B cell (primary cell): ENCODE results near the gene RSU1.

ENCODE experiments used
- CTCF ChIP-seq: fragments of 200-600 bp; IDR thresholded peaks from one replicate; pipeline ENCODE4 v1.8.0; 2022; ENCODE audit warnings: antibody characterized with exemption, mild to moderate bottlenecking
- EZH2 ChIP-seq: IDR thresholded peaks from 2 replicates; pipeline ENCODE4 v1.6.1; 2012; ENCODE audit warnings: borderline replicate concordance, low read depth, mild to moderate bottlenecking, moderate library complexity, low read length; ENCODE audit not compliant: insufficient read depth, poor library complexity, severe bottlenecking

GRCh38 chr10:16559236-16559773 is 257.9 kb downstream of the RSU1 start:
- no peak for TF ChIP-seq CTCF
- TF ChIP-seq EZH2, result no peak
